PC-9 (cell line): ENCODE results near the gene PAM16. TPM values are rescaled to one million over a fixed set of nuclear protein-coding genes. Genes with fewer than 3 reads are reported as not detected.

Experiments
- BruUV-seq: library from RNA; stranded (reverse); fragments of 400-500 nt; replicated peaks from 2 replicates; lab custom pipeline; 2021; lab: Mats Ljungman, UMichigan
- CTCF ChIA-PET: fragments of 300-600 bp; sonication (Branson Sonifier 250); formaldehyde crosslinking; loops from one replicate; lab custom pipeline; 2022; ENCODE audit warnings: antibody characterized with exemption; lab: Charles Lee
- POLR2A ChIA-PET: fragments of 300-600 bp; sonication (Branson Sonifier 250); formaldehyde crosslinking; loops from one replicate; lab custom pipeline; 2022; ENCODE audit warnings: antibody characterized with exemption; ENCODE audit not compliant: unreplicated experiment; lab: Charles Lee
- DNase-seq, 2 experiments: peaks; one replicate each; pipeline versions ENCODE4 v3.0.0 to v3.0.0-alpha.2; 2015 to 2022; ENCODE audit warnings: mixed read lengths in 1 of 2
- H2AFZ ChIP-seq: fragments of 200-600 bp; sonication (generic); 2 replicates; pipeline ENCODE4 v1.8.1; 2017; ENCODE audit warnings: antibody characterized with exemption
- H3F3A ChIP-seq: fragments of 200-600 bp; sonication (generic); 2 replicates; pipeline ENCODE4 v1.8.1; 2017; ENCODE audit warnings: antibody characterized with exemption, mild to moderate bottlenecking, low read depth; ENCODE audit not compliant: insufficient read depth
- H3K27ac ChIP-seq: fragments of 200-600 bp; sonication (generic); 2 replicates; pipeline ENCODE4 v1.6.1; 2016; ENCODE audit warnings: mixed run types
- H3K27me3 ChIP-seq: fragments of 200-600 bp; sonication (generic); 2 replicates; pipeline ENCODE4 v1.6.1; 2016; ENCODE audit warnings: low read depth, mixed run types; ENCODE audit not compliant: insufficient read depth
- H3K36me3 ChIP-seq: fragments of 200-600 bp; sonication (generic); 2 replicates; pipeline ENCODE4 v1.6.1; 2016; ENCODE audit warnings: low read depth, mixed run types
- H3K4me1 ChIP-seq: fragments of 200-600 bp; sonication (generic); replicated peaks from 2 replicates; pipeline ENCODE4 v1.6.1; 2016; ENCODE audit warnings: mixed run types; ENCODE audit not compliant: insufficient read depth
- H3K4me2 ChIP-seq: fragments of 200-600 bp; sonication (generic); 2 replicates; pipeline ENCODE4 v1.6.1; 2017; ENCODE audit warnings: mixed run types
- H3K4me3 ChIP-seq: fragments of 200-600 bp; sonication (generic); 2 replicates; pipeline ENCODE4 v1.6.1; 2016; ENCODE audit warnings: mixed run types
- H3K79me2 ChIP-seq: fragments of 200-600 bp; sonication (generic); 2 replicates; pipeline ENCODE4 v1.6.1; 2017; ENCODE audit warnings: low read depth, mixed run types
- H3K9me2 ChIP-seq: fragments of 200-600 bp; sonication (generic); 2 replicates; pipeline ENCODE4 v1.8.1; 2017; ENCODE audit warnings: mild to moderate bottlenecking; ENCODE audit not compliant: insufficient read depth
- H3K9me3 ChIP-seq: fragments of 200-600 bp; sonication (generic); 2 replicates; pipeline ENCODE4 v1.8.1; 2016; ENCODE audit warnings: low read depth; ENCODE audit not compliant: insufficient read depth
- H4K20me1 ChIP-seq: fragments of 200-600 bp; sonication (generic); 2 replicates; pipeline ENCODE4 v1.8.1; 2017; ENCODE audit not compliant: insufficient read depth
- EZH2 ChIP-seq: fragments of 200-600 bp; sonication (generic); IDR thresholded peaks from 2 replicates; pipeline ENCODE4 v1.8.0; 2017; ENCODE audit warnings: antibody characterized with exemption, low read depth
- intact Hi-C: fragments of 100-400 bp; cut with micrococcal nuclease; formaldehyde crosslinking; loops from one replicate; pipeline ENCODE4 v1.10.0; 2022; ENCODE audit not compliant: unreplicated experiment
- total RNA-seq: library from RNA; stranded (reverse); gene quantifications from 2 replicates; pipeline ENCODE4 v1.2.3, GENCODE V29; 2021
- TF ChIP-seq, protein P1 (sequence below): fragments of 200-600 bp; sonication (generic); conservative IDR thresholded peaks from 2 replicates; pipeline ENCODE4 v1.6.1; 2017; ENCODE audit warnings: mixed run types, antibody characterized with exemption, mild to moderate bottlenecking, moderate library complexity

The PAM16 gene
- total RNA-seq, 1 experiment from 2014 or later = 95.9 TPM

DNA sequence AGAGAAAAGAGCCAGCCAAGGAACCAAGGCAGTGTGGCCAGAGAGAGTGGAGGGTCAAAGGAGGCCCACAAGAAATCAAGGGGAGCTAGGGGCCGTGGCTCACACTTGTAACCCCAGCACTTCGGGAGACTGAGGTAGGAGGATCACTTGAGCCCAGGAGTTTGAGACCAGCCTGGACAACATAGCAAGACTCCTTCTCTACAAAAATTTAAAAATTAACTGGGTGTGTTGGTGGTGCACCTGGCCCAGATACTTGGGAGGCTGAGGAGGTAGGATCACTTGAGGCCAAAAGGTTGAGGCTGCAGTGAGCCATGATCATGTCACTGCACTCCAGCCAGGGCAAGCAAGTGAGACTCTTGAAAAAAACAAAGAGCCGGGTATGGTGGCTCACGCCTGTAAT lies 59.4 kb downstream of the PAM16 start:
- H3K79me2 ChIP-seq = no peaks in the 10 kb centered on the region
- no peaks in the 10 kb centered on the region for H3K9me2 ChIP-seq
- H3K27me3 ChIP-seq = no peaks in the 10 kb centered on the region
- no peaks in the 10 kb centered on the region for H3K36me3 ChIP-seq
- H3K4me2 ChIP-seq = no peak overlapping the region
- BruUV-seq = no TSS peak
- no peak overlapping the region for H2AFZ ChIP-seq
- no peak for DNase-seq
- H3F3A ChIP-seq = peaks cover 32% of the 10 kb centered on the region
- H3K4me3 ChIP-seq = no peak overlapping the region
- CTCF ChIA-PET = interaction anchor here (0.7 kb wide), 1 partner anchor 86 kb away, joined by 4 read pairs; no protein-coding TSS in a partner anchor
- H3K4me1 ChIP-seq = peaks cover 53% of the 10 kb centered on the region
- TF ChIP-seq, protein P1, sequence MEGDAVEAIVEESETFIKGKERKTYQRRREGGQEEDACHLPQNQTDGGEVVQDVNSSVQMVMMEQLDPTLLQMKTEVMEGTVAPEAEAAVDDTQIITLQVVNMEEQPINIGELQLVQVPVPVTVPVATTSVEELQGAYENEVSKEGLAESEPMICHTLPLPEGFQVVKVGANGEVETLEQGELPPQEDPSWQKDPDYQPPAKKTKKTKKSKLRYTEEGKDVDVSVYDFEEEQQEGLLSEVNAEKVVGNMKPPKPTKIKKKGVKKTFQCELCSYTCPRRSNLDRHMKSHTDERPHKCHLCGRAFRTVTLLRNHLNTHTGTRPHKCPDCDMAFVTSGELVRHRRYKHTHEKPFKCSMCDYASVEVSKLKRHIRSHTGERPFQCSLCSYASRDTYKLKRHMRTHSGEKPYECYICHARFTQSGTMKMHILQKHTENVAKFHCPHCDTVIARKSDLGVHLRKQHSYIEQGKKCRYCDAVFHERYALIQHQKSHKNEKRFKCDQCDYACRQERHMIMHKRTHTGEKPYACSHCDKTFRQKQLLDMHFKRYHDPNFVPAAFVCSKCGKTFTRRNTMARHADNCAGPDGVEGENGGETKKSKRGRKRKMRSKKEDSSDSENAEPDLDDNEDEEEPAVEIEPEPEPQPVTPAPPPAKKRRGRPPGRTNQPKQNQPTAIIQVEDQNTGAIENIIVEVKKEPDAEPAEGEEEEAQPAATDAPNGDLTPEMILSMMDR = no peak
- TF ChIP-seq EZH2 = no peak
- no peaks in the 10 kb centered on the region for H3K9me3 ChIP-seq
- POLR2A ChIA-PET = no interaction called here
- H4K20me1 ChIP-seq = no peaks in the 10 kb centered on the region
- intact Hi-C loops = loop anchor here (2.0 to 10.0 kb wide), 2 partner anchors 19 to 653 kb away; partner anchors contain the start of gene TFAP4
- no peak overlapping the region for H3K27ac ChIP-seq

Other genes starting within 250 kb of the PAM16 start
- gene ADCY9, start 234.9 kb downstream of the PAM16 start, total RNA-seq = 9.8 and 10.5 TPM in 2 replicates
- gene SRL, start 109.2 kb downstream of the PAM16 start, total RNA-seq = not detected in 2 replicates
- 25.0 and 34.8 TPM in 2 replicates for gene TFAP4, start 78.3 kb downstream of the PAM16 start, total RNA-seq
- 44.2 and 48.3 TPM in 2 replicates for gene GLIS2, start 35.3 kb downstream of the PAM16 start, total RNA-seq
- 45.3 and 49.8 TPM in 2 replicates for gene VASN, start 20.5 kb upstream of the PAM16 start, total RNA-seq
- 42.1 and 55.4 TPM in 2 replicates for gene CORO7, start 65.3 kb upstream of the PAM16 start, total RNA-seq
- gene DNAJA3, start 74.5 kb upstream of the PAM16 start, total RNA-seq = 58.9 and 66.5 TPM in 2 replicates
- 118 and 141 TPM in 2 replicates for gene NMRAL1, start 123.3 kb upstream of the PAM16 start, total RNA-seq
- 68.1 and 69.5 TPM in 2 replicates for gene HMOX2, start 125.1 kb upstream of the PAM16 start, total RNA-seq
- gene CDIP1, start 187.5 kb upstream of the PAM16 start, total RNA-seq = 10.7 and 18.4 TPM in 2 replicates
- gene C16orf96, start 205.0 kb upstream of the PAM16 start, total RNA-seq = 0.13 and 0.15 TPM in 2 replicates